DND-41 (cell line): Measurements from ENCODE around the gene SLC1A7.

Experiments
- ATAC-seq: fragments of 200-7000 bp; cut with Tn5 transposase; 3 replicates; pipeline ENCODE4 v1.9.1; 2021; ENCODE audit warnings: low read depth; ENCODE audit not compliant: insufficient read depth
- DNase-seq: peaks from one replicate; pipeline ENCODE4 v3.0.0-alpha.2; 2020
- H2AFZ ChIP-seq: 2 replicates; pipeline ENCODE4 v1.6.0; 2012; ENCODE audit warnings: low read depth, low read length
- H3K27ac ChIP-seq: 2 replicates; pipeline ENCODE4 v1.5.1; 2012; ENCODE audit warnings: low read length, inconsistent platforms
- H3K27me3 ChIP-seq: fragments of 200-600 bp; sonication (generic); 2 replicates; pipeline ENCODE4 v1.6.0; 2012; ENCODE audit warnings: low read length, mild to moderate bottlenecking, inconsistent platforms; ENCODE audit not compliant: insufficient read depth, poor library complexity
- H3K36me3 ChIP-seq: 2 replicates; pipeline ENCODE4 v1.5.1; 2012; ENCODE audit warnings: low read length, inconsistent platforms; ENCODE audit not compliant: insufficient read depth
- H3K4me1 ChIP-seq: 2 replicates; pipeline ENCODE4 v1.5.1; 2012; ENCODE audit warnings: mild to moderate bottlenecking, low read length; ENCODE audit not compliant: insufficient read depth
- H3K4me2 ChIP-seq: 2 replicates; pipeline ENCODE4 v1.6.0; 2012; ENCODE audit warnings: mild to moderate bottlenecking, moderate library complexity, low read length, inconsistent platforms; ENCODE audit not compliant: insufficient read depth
- H3K4me3 ChIP-seq, 2 experiments: fragments of 200-600 bp in 1 of 2; shearing (Covaris generic) in 1 of 2; 2 replicates each; pipeline ENCODE4 v1.5.1; 2012 to 2016; ENCODE audit warnings: inconsistent platforms in 2 of 2, low read length in 2 of 2, mild to moderate bottlenecking in 2 of 2, low read depth in 1 of 2, moderate library complexity in 1 of 2
- H3K79me2 ChIP-seq: 2 replicates; pipeline ENCODE4 v1.6.0; 2012; ENCODE audit warnings: low read length, inconsistent platforms; ENCODE audit not compliant: insufficient read depth
- H3K9ac ChIP-seq: 2 replicates; pipeline ENCODE4 v1.6.0; 2012; ENCODE audit warnings: low read depth, mild to moderate bottlenecking, inconsistent platforms, low read length, moderate library complexity
- H3K9me3 ChIP-seq: 2 replicates; pipeline ENCODE4 v1.5.1; 2012; ENCODE audit warnings: low read length, moderate library complexity, mild to moderate bottlenecking, inconsistent platforms; ENCODE audit not compliant: insufficient read depth, severe bottlenecking
- H4K20me1 ChIP-seq: 2 replicates; pipeline ENCODE4 v1.6.0; 2012; ENCODE audit warnings: low read length; ENCODE audit not compliant: insufficient read depth
- CTCF ChIP-seq: IDR thresholded peaks from 2 replicates; pipeline ENCODE4 v1.5.1; 2012; ENCODE audit warnings: borderline replicate concordance, low read length, moderate library complexity, mild to moderate bottlenecking; ENCODE audit not compliant: poor library complexity, severe bottlenecking; ENCODE audit errors: extremely low read depth
- EZH2 ChIP-seq: IDR thresholded peaks from 3 replicates; pipeline ENCODE4 v1.6.1; 2012; ENCODE audit warnings: borderline replicate concordance, low read depth, mild to moderate bottlenecking, moderate library complexity, low read length, inconsistent platforms; ENCODE audit not compliant: severe bottlenecking

The SLC1A7 gene

GRCh38 chr1:53180951-53181350 lies 38.5 kb upstream of the SLC1A7 start:
- no peak for ATAC-seq
- DNase-seq: no peak
- no peak overlapping the region for H3K4me2 ChIP-seq
- no peak overlapping the region for H3K4me3 ChIP-seq
- H2AFZ ChIP-seq: no peak overlapping the region
- H3K4me1 ChIP-seq: no peaks in the 10 kb centered on the region
- no peaks in the 10 kb centered on the region for H4K20me1 ChIP-seq
- TF ChIP-seq EZH2: no peak
- no peak for TF ChIP-seq CTCF
- H3K27me3 ChIP-seq: peaks cover 3% of the 10 kb centered on the region
- H3K79me2 ChIP-seq: no peaks in the 10 kb centered on the region
- H3K9me3 ChIP-seq: no peaks in the 10 kb centered on the region
- H3K36me3 ChIP-seq: no peaks in the 10 kb centered on the region
- no peak overlapping the region for H3K27ac ChIP-seq
- no peak overlapping the region for H3K9ac ChIP-seq

GRCh38 chr1:53180226-53180625 lies 37.8 kb upstream of the SLC1A7 start:
- Histone ChIP-seq H3K4me3 (no peak overlapping the region), H3K9ac (no peak overlapping the region), H3K79me2 (no peaks in the 10 kb centered on the region), H3K27me3 (peaks cover 3% of the 10 kb centered on the region), H3K27ac (no peak overlapping the region), H3K4me2 (no peak overlapping the region), H3K36me3 (no peaks in the 10 kb centered on the region), H2AFZ (no peak overlapping the region), H4K20me1 (no peaks in the 10 kb centered on the region), H3K4me1 (no peaks in the 10 kb centered on the region), H3K9me3 (no peaks in the 10 kb centered on the region)
- ATAC-seq: no peak
- no peak for TF ChIP-seq CTCF
- DNase-seq: no peak

- H3K9ac ChIP-seq: no peak overlapping the region
- H3K79me2 ChIP-seq: no peaks in the 10 kb centered on the region
- TF ChIP-seq CTCF (no peak), EZH2 (no peak)
- no peak overlapping the region for H2AFZ ChIP-seq
- no peak overlapping the region for H3K4me3 ChIP-seq
- H3K36me3 ChIP-seq: no peaks in the 10 kb centered on the region
- no peaks in the 10 kb centered on the region for H4K20me1 ChIP-seq
- DNase-seq (no peak), ATAC-seq (no peak)
- H3K4me2 ChIP-seq: no peak overlapping the region
- H3K9me3 ChIP-seq: no peaks in the 10 kb centered on the region
- H3K27ac ChIP-seq: no peak overlapping the region
- H3K27me3 ChIP-seq: peaks cover 12% of the 10 kb centered on the region
- H3K4me1 ChIP-seq: no peaks in the 10 kb centered on the region
These were observed 34.2 kb upstream of the SLC1A7 start for GRCh38 chr1:53176452-53177208.
